ENCODE measurements around the gene LAMB2. TPM values are rescaled to one million over a fixed set of nuclear protein-coding genes. Genes with fewer than 3 reads are reported as not detected.

The LAMB2 gene
- total RNA-seq, 1 experiment from 2014 or later, result 118 TPM

DNA sequence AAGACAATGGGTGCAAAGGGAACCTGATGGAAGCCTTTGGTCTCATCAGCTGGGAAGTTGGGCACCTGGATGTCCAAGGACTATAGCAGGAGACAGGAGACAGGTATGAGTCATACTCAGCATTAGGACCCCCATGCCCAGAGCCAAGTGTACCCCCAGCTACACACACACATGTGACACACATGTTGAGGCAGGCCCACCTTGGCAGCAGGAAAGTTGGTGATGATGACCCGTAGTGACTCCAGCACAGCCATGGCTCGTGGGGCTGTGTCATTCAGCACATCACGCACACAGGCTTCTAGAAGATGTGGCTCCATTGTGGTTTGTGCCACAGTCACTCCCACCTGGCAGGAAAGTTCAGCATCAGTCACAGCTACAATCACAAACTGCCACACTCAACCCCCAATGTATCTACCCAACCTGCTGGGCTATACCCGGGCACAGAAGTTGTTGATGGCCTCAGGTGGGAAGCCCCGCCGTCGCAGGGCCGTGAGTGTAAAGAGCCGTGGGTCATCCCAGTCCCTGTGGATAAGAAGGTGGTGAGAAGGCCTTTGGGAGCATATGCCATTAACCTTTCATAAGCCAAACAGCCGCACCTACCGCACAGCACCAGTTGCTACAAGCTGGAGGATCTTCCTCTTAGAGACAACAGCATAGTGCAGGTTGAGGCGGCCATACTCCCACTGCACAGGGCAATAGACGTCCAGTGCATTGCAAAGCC lies 33.8 kb downstream of the LAMB2 start (continued):
- TF ChIP-seq, protein P1, sequence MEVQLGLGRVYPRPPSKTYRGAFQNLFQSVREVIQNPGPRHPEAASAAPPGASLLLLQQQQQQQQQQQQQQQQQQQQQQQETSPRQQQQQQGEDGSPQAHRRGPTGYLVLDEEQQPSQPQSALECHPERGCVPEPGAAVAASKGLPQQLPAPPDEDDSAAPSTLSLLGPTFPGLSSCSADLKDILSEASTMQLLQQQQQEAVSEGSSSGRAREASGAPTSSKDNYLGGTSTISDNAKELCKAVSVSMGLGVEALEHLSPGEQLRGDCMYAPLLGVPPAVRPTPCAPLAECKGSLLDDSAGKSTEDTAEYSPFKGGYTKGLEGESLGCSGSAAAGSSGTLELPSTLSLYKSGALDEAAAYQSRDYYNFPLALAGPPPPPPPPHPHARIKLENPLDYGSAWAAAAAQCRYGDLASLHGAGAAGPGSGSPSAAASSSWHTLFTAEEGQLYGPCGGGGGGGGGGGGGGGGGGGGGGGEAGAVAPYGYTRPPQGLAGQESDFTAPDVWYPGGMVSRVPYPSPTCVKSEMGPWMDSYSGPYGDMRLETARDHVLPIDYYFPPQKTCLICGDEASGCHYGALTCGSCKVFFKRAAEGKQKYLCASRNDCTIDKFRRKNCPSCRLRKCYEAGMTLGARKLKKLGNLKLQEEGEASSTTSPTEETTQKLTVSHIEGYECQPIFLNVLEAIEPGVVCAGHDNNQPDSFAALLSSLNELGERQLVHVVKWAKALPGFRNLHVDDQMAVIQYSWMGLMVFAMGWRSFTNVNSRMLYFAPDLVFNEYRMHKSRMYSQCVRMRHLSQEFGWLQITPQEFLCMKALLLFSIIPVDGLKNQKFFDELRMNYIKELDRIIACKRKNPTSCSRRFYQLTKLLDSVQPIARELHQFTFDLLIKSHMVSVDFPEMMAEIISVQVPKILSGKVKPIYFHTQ (CRISPR knock-in tag; IDR thresholded peaks at IDR 0.05), result no peak
- TF ChIP-seq GTF2I (CRISPR knock-in tag; conservative IDR thresholded peaks at IDR 0.05) (no peak), RELA (CRISPR knock-in tag; IDR thresholded peaks at IDR 0.05; ENCODE audit: borderline replicate concordance) (no peak), ZNF232 (CRISPR knock-in tag; IDR thresholded peaks at IDR 0.05) (no peak), HMGA2 (CRISPR knock-in tag; IDR thresholded peaks at IDR 0.05) (no peak), ZNF138 (CRISPR knock-in tag; conservative IDR thresholded peaks at IDR 0.05) (no peak), ZNF263 (CRISPR knock-in tag; IDR thresholded peaks at IDR 0.05; ENCODE audit: low read depth) (no peak), ZNF317 (CRISPR knock-in tag; IDR thresholded peaks at IDR 0.05; ENCODE audit: borderline replicate concordance, low read depth) (no peak)

GRCh38 chr3:49098429-49098828 lies 34.4 kb downstream of the LAMB2 start:
- ATAC-seq, result no peak
- no peaks in the 10 kb centered on the region for H3K9me3 Mint-ChIP-seq
- peaks cover 56% of the 10 kb centered on the region for H3K36me3 Mint-ChIP-seq
- peaks cover 2% of the 10 kb centered on the region; the same call in 1 of the 2 replicates for H3K4me1 Mint-ChIP-seq
- H3K27ac Mint-ChIP-seq, result no peak overlapping the region
- ChIA-PET CTCF (no interaction called here), POLR2A (no interaction called here)
- no peaks in the 10 kb centered on the region for H3K27me3 Mint-ChIP-seq (ENCODE audit: low read depth)
- no peak for DNase-seq (ENCODE audit: low spot score)
- H3K4me3 Mint-ChIP-seq, result no peak overlapping the region
- TF ChIP-seq CREM (CRISPR knock-in tag; IDR thresholded peaks at IDR 0.05), result no peak
- TF ChIP-seq NR2C2 (CRISPR knock-in tag; IDR thresholded peaks at IDR 0.05), result no peak
- TF ChIP-seq NR3C1 (CRISPR knock-in tag; conservative IDR thresholded peaks at IDR 0.05; ENCODE audit: low read depth), result no peak
- TF ChIP-seq, protein P2, sequence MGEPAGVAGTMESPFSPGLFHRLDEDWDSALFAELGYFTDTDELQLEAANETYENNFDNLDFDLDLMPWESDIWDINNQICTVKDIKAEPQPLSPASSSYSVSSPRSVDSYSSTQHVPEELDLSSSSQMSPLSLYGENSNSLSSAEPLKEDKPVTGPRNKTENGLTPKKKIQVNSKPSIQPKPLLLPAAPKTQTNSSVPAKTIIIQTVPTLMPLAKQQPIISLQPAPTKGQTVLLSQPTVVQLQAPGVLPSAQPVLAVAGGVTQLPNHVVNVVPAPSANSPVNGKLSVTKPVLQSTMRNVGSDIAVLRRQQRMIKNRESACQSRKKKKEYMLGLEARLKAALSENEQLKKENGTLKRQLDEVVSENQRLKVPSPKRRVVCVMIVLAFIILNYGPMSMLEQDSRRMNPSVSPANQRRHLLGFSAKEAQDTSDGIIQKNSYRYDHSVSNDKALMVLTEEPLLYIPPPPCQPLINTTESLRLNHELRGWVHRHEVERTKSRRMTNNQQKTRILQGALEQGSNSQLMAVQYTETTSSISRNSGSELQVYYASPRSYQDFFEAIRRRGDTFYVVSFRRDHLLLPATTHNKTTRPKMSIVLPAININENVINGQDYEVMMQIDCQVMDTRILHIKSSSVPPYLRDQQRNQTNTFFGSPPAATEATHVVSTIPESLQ (CRISPR knock-in tag; IDR thresholded peaks at IDR 0.05), result no peak
- no peak for TF ChIP-seq SMAD3 (CRISPR knock-in tag; IDR thresholded peaks at IDR 0.05; ENCODE audit: borderline replicate concordance)
- no peak for TF ChIP-seq TCF7 (CRISPR knock-in tag; IDR thresholded peaks at IDR 0.05; ENCODE audit: low read depth)
- no peak for TF ChIP-seq EMX1 (CRISPR knock-in tag; IDR thresholded peaks at IDR 0.05)
- no peak for TF ChIP-seq SP1 (CRISPR knock-in tag; conservative IDR thresholded peaks at IDR 0.05)
- TF ChIP-seq, protein P3, sequence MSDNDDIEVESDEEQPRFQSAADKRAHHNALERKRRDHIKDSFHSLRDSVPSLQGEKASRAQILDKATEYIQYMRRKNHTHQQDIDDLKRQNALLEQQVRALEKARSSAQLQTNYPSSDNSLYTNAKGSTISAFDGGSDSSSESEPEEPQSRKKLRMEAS (CRISPR knock-in tag; IDR thresholded peaks at IDR 0.05), result no peak
- no peak for TF ChIP-seq NR1H2 (CRISPR knock-in tag; IDR thresholded peaks at IDR 0.05)
- no peak for TF ChIP-seq TEAD1 (CRISPR knock-in tag; IDR thresholded peaks at IDR 0.05)
- TF ChIP-seq CTCF (IDR thresholded peaks at IDR 0.05), result no peak
- no peak for TF ChIP-seq USF2 (CRISPR knock-in tag; IDR thresholded peaks at IDR 0.05)
- TF ChIP-seq TEAD4 (CRISPR knock-in tag; IDR thresholded peaks at IDR 0.05), result no peak
- TF ChIP-seq HMGA2 (CRISPR knock-in tag; IDR thresholded peaks at IDR 0.05), result no peak
- TF ChIP-seq, protein P4, sequence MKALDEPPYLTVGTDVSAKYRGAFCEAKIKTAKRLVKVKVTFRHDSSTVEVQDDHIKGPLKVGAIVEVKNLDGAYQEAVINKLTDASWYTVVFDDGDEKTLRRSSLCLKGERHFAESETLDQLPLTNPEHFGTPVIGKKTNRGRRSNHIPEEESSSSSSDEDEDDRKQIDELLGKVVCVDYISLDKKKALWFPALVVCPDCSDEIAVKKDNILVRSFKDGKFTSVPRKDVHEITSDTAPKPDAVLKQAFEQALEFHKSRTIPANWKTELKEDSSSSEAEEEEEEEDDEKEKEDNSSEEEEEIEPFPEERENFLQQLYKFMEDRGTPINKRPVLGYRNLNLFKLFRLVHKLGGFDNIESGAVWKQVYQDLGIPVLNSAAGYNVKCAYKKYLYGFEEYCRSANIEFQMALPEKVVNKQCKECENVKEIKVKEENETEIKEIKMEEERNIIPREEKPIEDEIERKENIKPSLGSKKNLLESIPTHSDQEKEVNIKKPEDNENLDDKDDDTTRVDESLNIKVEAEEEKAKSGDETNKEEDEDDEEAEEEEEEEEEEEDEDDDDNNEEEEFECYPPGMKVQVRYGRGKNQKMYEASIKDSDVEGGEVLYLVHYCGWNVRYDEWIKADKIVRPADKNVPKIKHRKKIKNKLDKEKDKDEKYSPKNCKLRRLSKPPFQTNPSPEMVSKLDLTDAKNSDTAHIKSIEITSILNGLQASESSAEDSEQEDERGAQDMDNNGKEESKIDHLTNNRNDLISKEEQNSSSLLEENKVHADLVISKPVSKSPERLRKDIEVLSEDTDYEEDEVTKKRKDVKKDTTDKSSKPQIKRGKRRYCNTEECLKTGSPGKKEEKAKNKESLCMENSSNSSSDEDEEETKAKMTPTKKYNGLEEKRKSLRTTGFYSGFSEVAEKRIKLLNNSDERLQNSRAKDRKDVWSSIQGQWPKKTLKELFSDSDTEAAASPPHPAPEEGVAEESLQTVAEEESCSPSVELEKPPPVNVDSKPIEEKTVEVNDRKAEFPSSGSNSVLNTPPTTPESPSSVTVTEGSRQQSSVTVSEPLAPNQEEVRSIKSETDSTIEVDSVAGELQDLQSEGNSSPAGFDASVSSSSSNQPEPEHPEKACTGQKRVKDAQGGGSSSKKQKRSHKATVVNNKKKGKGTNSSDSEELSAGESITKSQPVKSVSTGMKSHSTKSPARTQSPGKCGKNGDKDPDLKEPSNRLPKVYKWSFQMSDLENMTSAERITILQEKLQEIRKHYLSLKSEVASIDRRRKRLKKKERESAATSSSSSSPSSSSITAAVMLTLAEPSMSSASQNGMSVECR (CRISPR knock-in tag; IDR thresholded peaks at IDR 0.05; ENCODE audit: borderline replicate concordance), result no peak
- TF ChIP-seq, protein P5, sequence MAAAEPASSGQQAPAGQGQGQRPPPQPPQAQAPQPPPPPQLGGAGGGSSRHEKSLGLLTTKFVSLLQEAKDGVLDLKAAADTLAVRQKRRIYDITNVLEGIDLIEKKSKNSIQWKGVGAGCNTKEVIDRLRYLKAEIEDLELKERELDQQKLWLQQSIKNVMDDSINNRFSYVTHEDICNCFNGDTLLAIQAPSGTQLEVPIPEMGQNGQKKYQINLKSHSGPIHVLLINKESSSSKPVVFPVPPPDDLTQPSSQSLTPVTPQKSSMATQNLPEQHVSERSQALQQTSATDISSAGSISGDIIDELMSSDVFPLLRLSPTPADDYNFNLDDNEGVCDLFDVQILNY (CRISPR knock-in tag; IDR thresholded peaks at IDR 0.05), result no peak
